HEK293 (cell line): ENCODE data around the gene SLX4.

Experiments
- CTCF ChIA-PET: fragments of 350-600 bp; formaldehyde crosslinking; extraction: SDS; loops from one replicate; lab custom pipeline; 2021; ENCODE audit warnings: antibody characterized with exemption; lab: Yijun Ruan, JAX
- POLR2A ChIA-PET: fragments of 300-600 bp; formaldehyde crosslinking; extraction: SDS; loops from one replicate; lab custom pipeline; 2020; ENCODE audit warnings: antibody characterized with exemption, inconsistent platforms; lab: Yijun Ruan, JAX
- H3K27ac ChIP-seq: fragments of 200-500 bp; sonication (Bioruptor generic); 2 replicates; pipeline ENCODE4 v1.5.1; 2014; ENCODE audit warnings: low read depth, low read length, control low read depth, inconsistent platforms; ENCODE audit errors: extremely low read depth
- H3K36me3 ChIP-seq, 2 experiments: fragments of 200-500 bp in 1 of 2; sonication (Bioruptor generic) in 1 of 2; 1 replicate in 1 of 2; 2 replicates in 1 of 2; pipeline ENCODE4 v1.5.1; 2014 to 2017; ENCODE audit warnings: inconsistent platforms in 2 of 2, low read length in 2 of 2; ENCODE audit not compliant: control insufficient read depth in 2 of 2, insufficient read depth in 1 of 2
- H3K4me1 ChIP-seq: fragments of 200-500 bp; sonication (Bioruptor generic); 2 replicates; pipeline ENCODE4 v1.5.1; 2014; ENCODE audit warnings: mild to moderate bottlenecking, low read length, inconsistent platforms; ENCODE audit not compliant: control insufficient read depth, insufficient read depth
- H3K4me3 ChIP-seq: 2 replicates; pipeline ENCODE4 v1.5.1; 2011; ENCODE audit warnings: low read depth, mild to moderate bottlenecking, control low read depth, low read length, moderate library complexity
- H3K9me3 ChIP-seq: fragments of 200-500 bp; sonication (Bioruptor generic); 2 replicates; pipeline ENCODE4 v1.5.1; 2014; ENCODE audit warnings: low read depth, low read length, inconsistent platforms; ENCODE audit not compliant: control insufficient read depth, insufficient read depth
- MZF1 ChIP-seq: fragments of 450-650 bp; formaldehyde crosslinking; IDR thresholded peaks from 2 replicates; pipeline ENCODE4 v1.5.1; 2017; ENCODE audit warnings: missing biosample characterization, missing genetic modification characterization, borderline replicate concordance
- REST ChIP-seq: fragments of 450-650 bp; formaldehyde crosslinking; IDR thresholded peaks from 2 replicates; pipeline ENCODE4 v1.5.1; 2016; ENCODE audit warnings: missing biosample characterization, missing genetic modification characterization
- TRIM28 ChIP-seq: IDR thresholded peaks from 2 replicates; pipeline ENCODE4 v1.6.1; 2011; ENCODE audit warnings: low read length, control low read depth, borderline replicate concordance
- ZBTB26 ChIP-seq: fragments of 450-650 bp; formaldehyde crosslinking; optimal IDR thresholded peaks from 2 replicates; pipeline ENCODE3; 2016; ENCODE audit warnings: missing biosample characterization, mild to moderate bottlenecking, missing genetic modification characterization
- ZNF18 ChIP-seq: fragments of 450-650 bp; formaldehyde crosslinking; IDR thresholded peaks from 2 replicates; pipeline ENCODE4 v1.5.1; 2016; ENCODE audit warnings: missing biosample characterization, missing genetic modification characterization
- ZNF211 ChIP-seq: fragments of 450-650 bp; formaldehyde crosslinking; IDR thresholded peaks from 2 replicates; pipeline ENCODE4 v1.5.1; 2016; ENCODE audit warnings: low read depth, missing biosample characterization, missing genetic modification characterization
- ZNF221 ChIP-seq: fragments of 450-650 bp; formaldehyde crosslinking; IDR thresholded peaks from 2 replicates; pipeline ENCODE4 v1.5.1; 2017; ENCODE audit warnings: missing biosample characterization, missing genetic modification characterization, borderline replicate concordance
- ZNF223 ChIP-seq: fragments of 450-650 bp; formaldehyde crosslinking; IDR thresholded peaks from 2 replicates; pipeline ENCODE4 v1.5.1; 2016; ENCODE audit warnings: missing biosample characterization, missing genetic modification characterization
- ZNF350 ChIP-seq: fragments of 450-650 bp; formaldehyde crosslinking; IDR thresholded peaks from 2 replicates; pipeline ENCODE4 v1.5.0; 2017; ENCODE audit warnings: missing biosample characterization, mild to moderate bottlenecking, missing genetic modification characterization
- ZNF354C ChIP-seq: fragments of 450-650 bp; formaldehyde crosslinking; IDR thresholded peaks from 2 replicates; pipeline ENCODE4 v1.5.1; 2016; ENCODE audit warnings: missing biosample characterization, missing genetic modification characterization, low read depth, borderline replicate concordance
- ZNF416 ChIP-seq: fragments of 450-650 bp; formaldehyde crosslinking; IDR thresholded peaks from 2 replicates; pipeline ENCODE4 v1.5.1; 2016; ENCODE audit warnings: missing biosample characterization, missing genetic modification characterization
- ZNF544 ChIP-seq: fragments of 450-650 bp; formaldehyde crosslinking; IDR thresholded peaks from 2 replicates; pipeline ENCODE4 v1.5.0; 2017; ENCODE audit warnings: missing biosample characterization, missing genetic modification characterization
- ZNF555 ChIP-seq: fragments of 450-650 bp; formaldehyde crosslinking; conservative IDR thresholded peaks from 2 replicates; pipeline ENCODE4 v1.5.1; 2017; ENCODE audit warnings: missing biosample characterization, mild to moderate bottlenecking, missing genetic modification characterization, inconsistent platforms
- ZNF560 ChIP-seq: fragments of 450-650 bp; formaldehyde crosslinking; IDR thresholded peaks from 2 replicates; pipeline ENCODE4 v1.5.1; 2017; ENCODE audit warnings: missing biosample characterization, missing genetic modification characterization, borderline replicate concordance
- ZNF610 ChIP-seq: fragments of 450-650 bp; formaldehyde crosslinking; IDR thresholded peaks from 2 replicates; pipeline ENCODE4 v1.5.1; 2016; ENCODE audit warnings: missing biosample characterization, missing genetic modification characterization, borderline replicate concordance
- TF ChIP-seq, protein P1 (sequence below): fragments of 450-650 bp; formaldehyde crosslinking; IDR thresholded peaks from 2 replicates; pipeline ENCODE4 v1.5.1; 2016; ENCODE audit warnings: missing biosample characterization, missing genetic modification characterization, borderline replicate concordance

Gene SLX4

DNA sequence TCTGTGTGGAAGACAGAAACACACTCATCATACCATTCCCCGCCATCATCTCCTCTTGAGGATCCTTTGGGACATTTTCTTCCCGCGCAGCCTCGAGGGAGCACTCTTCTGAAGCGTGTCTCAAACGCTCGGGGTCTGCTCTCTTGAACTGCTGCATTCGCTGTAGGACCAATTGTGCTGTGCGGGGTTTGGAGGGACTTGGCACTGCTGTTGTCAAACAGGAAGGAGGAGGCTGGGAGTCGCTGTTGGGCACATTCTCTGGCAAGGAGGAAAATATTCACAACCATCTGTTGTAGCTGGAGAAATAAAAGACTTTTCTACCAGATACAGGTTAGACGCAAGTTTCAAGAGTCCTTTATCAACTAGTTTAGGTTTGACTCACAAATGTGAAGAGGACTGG lies 5.0 kb downstream of the SLX4 start:
- H3K4me3 ChIP-seq, result no peak overlapping the region
- H3K9me3 ChIP-seq, result no peaks in the 10 kb centered on the region
- POLR2A ChIA-PET, result interaction anchor here (0.6 kb wide), 1 partner anchor 151 kb away, joined by 5 read pairs; no protein-coding TSS in a partner anchor
- peaks cover 0 to 36% of the 10 kb centered on the region in 2 experiments; a peak in 2 of 3 replicates for H3K36me3 ChIP-seq
- no peak overlapping the region for H3K27ac ChIP-seq
- CTCF ChIA-PET, result no interaction called here
- H3K4me1 ChIP-seq, result no peaks in the 10 kb centered on the region
- TF ChIP-seq ZNF223, result no peak
- no peak for TF ChIP-seq ZNF560
- TF ChIP-seq, protein P1, sequence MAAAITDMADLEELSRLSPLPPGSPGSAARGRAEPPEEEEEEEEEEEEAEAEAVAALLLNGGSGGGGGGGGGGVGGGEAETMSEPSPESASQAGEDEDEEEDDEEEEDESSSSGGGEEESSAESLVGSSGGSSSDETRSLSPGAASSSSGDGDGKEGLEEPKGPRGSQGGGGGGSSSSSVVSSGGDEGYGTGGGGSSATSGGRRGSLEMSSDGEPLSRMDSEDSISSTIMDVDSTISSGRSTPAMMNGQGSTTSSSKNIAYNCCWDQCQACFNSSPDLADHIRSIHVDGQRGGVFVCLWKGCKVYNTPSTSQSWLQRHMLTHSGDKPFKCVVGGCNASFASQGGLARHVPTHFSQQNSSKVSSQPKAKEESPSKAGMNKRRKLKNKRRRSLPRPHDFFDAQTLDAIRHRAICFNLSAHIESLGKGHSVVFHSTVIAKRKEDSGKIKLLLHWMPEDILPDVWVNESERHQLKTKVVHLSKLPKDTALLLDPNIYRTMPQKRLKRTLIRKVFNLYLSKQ, result no peak
- TF ChIP-seq ZNF555 (tag by site-specific recombination), result no peak
- TF ChIP-seq ZBTB26 (tag by site-specific recombination), result no peak
- TF ChIP-seq ZNF211, result no peak
- no peak for TF ChIP-seq ZNF416
- no peak for TF ChIP-seq REST
- TF ChIP-seq ZNF221 (tag by site-specific recombination), result no peak

GRCh38 chr16:3602320-3602653 lies 9.1 kb downstream of the SLX4 start:
- no peak for TF ChIP-seq ZNF354C
- no peaks in the 10 kb centered on the region for H3K4me1 ChIP-seq
- POLR2A ChIA-PET, result no interaction called here

DNA sequence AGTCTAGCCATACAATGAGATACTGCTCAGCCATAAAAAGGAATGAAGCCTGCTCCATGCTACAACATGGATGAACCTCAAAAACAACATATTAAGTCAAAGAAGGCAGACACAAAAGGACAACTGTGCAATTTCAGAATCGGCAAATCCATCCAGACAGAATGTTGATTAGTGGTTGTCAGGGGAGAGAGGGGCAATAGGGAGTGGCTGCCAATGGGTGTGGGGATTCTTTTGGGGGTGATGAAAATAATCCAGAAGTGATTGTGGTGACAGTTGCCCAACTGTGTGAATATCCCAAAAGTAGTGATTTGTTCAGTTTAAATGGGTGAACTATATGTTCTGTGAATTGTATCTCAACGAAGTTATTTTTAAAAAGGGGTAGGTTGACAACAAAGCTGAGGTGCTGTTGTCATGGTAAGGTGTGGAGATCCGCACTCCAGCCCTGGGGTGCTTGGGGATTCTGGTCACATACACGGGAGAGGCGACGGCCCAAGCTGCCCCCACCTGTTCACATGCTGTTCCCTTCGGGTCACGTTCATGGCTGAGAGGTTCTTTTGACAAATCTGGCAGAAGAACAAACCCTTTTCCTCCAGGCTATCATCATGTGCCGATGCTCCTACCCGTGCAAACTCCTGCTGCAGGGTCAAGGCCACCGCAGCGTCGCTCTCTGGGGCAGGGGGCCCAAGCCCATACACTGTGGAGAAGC lies 9.6 kb downstream of the SLX4 start:
- no peak for TF ChIP-seq MZF1 (tag by site-specific recombination)
- no peak for TF ChIP-seq ZNF544 (tag by site-specific recombination)
- no peak for TF ChIP-seq ZNF350 (tag by site-specific recombination)
- no peak for TF ChIP-seq TRIM28
- peak; percentile 95 for TF ChIP-seq ZNF610 (tag by site-specific recombination)
- no peak for TF ChIP-seq ZNF18 (tag by site-specific recombination)
- TF ChIP-seq, all 188 proteins: peak for 1
- peaks cover 3 to 80% of the 10 kb centered on the region in 2 experiments; a peak in 2 of 3 replicates for H3K36me3 ChIP-seq
- ChIA-PET POLR2A (no interaction called here), CTCF (no interaction called here)
- H3K4me3 ChIP-seq, result no peak overlapping the region
- H3K27ac ChIP-seq, result no peak overlapping the region
- no peaks in the 10 kb centered on the region for H3K4me1 ChIP-seq
- no peaks in the 10 kb centered on the region for H3K9me3 ChIP-seq

More at GRCh38 chr16:3602320-3602653, 9.1 kb downstream of the SLX4 start:
- Histone ChIP-seq H3K36me3 (peaks cover 3 to 77% of the 10 kb centered on the region in 2 experiments; a peak in 2 of 3 replicates), H3K9me3 (no peaks in the 10 kb centered on the region), H3K4me3 (no peak overlapping the region), H3K27ac (no peak overlapping the region)
- CTCF ChIA-PET, result no interaction called here
